Type B pancreatic cell (in vitro differentiated cells): ENCODE measurements around the gene RTN3. TPM values are rescaled to one million over a fixed set of nuclear protein-coding genes. Genes with fewer than 3 reads are reported as not detected.

Experiments
- DNase-seq: peaks from one replicate; pipeline ENCODE4 v3.0.0; 2021; ENCODE audit warnings: mixed read lengths; ENCODE audit not compliant: unreplicated experiment; ENCODE audit errors: extremely low spot score
- H3K27ac Mint-ChIP-seq: 2 replicates; pipeline ENCODE4 v1.8.0; 2021; ENCODE audit warnings: mild to moderate bottlenecking, mixed read lengths
- H3K27me3 Mint-ChIP-seq: 2 replicates; pipeline ENCODE4 v1.8.0; 2021; ENCODE audit warnings: mixed read lengths
- H3K36me3 Mint-ChIP-seq: 2 replicates; pipeline ENCODE4 v1.8.0; 2021; ENCODE audit warnings: mixed read lengths
- H3K4me1 Mint-ChIP-seq: one replicate; pipeline ENCODE4 v1.8.0; 2021; ENCODE audit warnings: mixed read lengths; ENCODE audit not compliant: unreplicated experiment
- H3K4me3 Mint-ChIP-seq: 2 replicates; pipeline ENCODE4 v1.8.0; 2021; ENCODE audit warnings: mild to moderate bottlenecking, mixed read lengths
- H3K9me3 Mint-ChIP-seq: 2 replicates; pipeline ENCODE4 v1.8.0; 2021; ENCODE audit warnings: mixed read lengths
- total RNA-seq: library from RNA; stranded (reverse); gene quantifications from 2 replicates; pipeline ENCODE4 v1.2.1, GENCODE V29; 2021; ENCODE audit warnings: low replicate concordance
- TF ChIP-seq, protein P1 (sequence below): fragments of 200-600 bp; sonication (generic); conservative IDR thresholded peaks from 2 replicates; pipeline ENCODE4 v1.5.0; 2021; ENCODE audit warnings: antibody characterized with exemption, mild to moderate bottlenecking

RTN3 gene
- total RNA-seq, 1 donor from 2014 or later, result 95.0 TPM

DNA sequence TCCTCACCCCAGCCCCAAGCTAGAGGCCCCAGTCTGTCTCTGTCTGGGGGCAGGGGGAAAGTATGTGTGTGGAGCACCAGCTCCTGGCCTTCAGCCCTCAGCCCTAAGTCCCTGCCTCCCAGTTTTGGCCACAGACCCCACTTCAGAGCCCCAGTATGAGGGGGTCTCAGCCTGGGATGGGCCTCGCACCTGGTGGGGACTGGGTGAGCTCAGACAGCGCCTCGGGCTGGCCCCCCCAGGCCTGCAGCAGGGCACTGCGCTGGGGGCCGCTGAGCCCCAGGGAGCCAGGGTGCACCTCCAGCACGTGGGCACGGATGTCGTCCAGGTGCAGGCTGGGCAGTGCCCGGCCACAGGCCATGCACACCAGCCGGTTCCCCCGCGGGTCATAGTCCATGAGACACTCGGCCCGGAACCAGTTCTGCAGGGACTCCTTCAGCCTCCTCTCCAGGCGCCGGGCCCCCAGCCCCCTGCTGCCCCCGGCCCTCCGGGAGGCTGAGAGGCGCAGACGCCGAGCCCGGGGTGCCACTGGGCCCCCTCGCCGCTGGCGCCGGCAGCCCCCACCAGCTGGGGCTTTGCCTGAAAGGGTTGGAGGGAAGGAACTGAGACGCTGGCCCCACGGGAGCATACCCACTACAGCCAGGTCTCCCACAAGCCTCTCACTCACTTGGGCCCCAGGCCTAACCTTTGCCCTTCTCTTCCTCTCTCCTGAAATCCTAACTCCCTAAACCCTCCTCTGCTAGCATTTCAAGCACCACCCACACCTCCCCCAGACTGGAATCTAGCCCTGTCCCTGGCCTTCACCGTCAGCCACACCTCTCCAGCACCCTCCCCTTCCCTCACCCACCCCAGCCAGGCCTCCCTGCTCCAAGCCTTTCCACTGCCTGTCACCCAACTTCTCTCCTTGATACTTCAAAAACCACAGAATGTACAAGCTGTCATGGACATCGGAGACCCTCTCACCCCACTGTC lies 83.7 kb downstream of the RTN3 start:
- Mint-ChIP-seq H3K4me1 (peaks cover 23% of the 10 kb centered on the region), H3K27ac (peak overlapping the region; percentile 74), H3K4me3 (peak overlapping the region; percentile 72), H3K27me3 (peaks cover 5% of the 10 kb centered on the region), H3K9me3 (no peaks in the 10 kb centered on the region), H3K36me3 (peaks cover 7% of the 10 kb centered on the region)
- TF ChIP-seq, protein P1, sequence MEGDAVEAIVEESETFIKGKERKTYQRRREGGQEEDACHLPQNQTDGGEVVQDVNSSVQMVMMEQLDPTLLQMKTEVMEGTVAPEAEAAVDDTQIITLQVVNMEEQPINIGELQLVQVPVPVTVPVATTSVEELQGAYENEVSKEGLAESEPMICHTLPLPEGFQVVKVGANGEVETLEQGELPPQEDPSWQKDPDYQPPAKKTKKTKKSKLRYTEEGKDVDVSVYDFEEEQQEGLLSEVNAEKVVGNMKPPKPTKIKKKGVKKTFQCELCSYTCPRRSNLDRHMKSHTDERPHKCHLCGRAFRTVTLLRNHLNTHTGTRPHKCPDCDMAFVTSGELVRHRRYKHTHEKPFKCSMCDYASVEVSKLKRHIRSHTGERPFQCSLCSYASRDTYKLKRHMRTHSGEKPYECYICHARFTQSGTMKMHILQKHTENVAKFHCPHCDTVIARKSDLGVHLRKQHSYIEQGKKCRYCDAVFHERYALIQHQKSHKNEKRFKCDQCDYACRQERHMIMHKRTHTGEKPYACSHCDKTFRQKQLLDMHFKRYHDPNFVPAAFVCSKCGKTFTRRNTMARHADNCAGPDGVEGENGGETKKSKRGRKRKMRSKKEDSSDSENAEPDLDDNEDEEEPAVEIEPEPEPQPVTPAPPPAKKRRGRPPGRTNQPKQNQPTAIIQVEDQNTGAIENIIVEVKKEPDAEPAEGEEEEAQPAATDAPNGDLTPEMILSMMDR, result no peak
- peak; percentile 71 for DNase-seq

DNA sequence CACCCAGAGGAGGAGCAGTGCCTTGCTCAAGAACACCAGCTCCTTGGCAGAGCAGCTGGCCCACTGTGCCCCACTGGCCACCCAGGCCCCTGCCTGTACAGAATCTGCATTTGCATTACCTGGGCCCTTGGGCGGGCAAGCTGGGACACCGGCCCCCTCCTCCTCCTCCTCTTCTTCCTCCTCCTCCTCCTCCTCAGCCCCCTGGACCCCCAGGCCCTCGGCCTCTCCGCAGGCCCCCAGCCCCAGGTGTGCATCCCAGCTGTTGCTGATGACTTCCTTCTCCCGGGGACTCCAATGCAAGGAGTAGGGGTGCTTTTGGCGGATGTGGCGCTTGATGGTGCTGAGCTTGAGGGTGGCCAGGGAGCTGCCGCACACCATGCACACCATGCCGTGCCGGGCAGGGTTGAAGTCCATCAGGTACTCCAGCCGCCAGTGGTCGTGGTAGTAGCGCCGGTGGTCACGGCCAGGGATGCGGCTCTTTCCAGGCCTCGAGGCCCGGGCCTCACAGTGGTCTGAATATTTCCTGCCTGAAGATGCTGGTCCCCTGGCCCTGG lies 84.5 kb downstream of the RTN3 start:
- peaks cover 13% of the 10 kb centered on the region for H3K27me3 Mint-ChIP-seq
- peaks cover 7% of the 10 kb centered on the region for H3K36me3 Mint-ChIP-seq
- peak overlapping the region; percentile 74 for H3K27ac Mint-ChIP-seq
- no peaks in the 10 kb centered on the region for H3K9me3 Mint-ChIP-seq
- DNase-seq, result no peak
- peak overlapping the region; percentile 96 for H3K4me3 Mint-ChIP-seq
- TF ChIP-seq, protein P1, result no peak
- H3K4me1 Mint-ChIP-seq, result peaks cover 23% of the 10 kb centered on the region

DNA sequence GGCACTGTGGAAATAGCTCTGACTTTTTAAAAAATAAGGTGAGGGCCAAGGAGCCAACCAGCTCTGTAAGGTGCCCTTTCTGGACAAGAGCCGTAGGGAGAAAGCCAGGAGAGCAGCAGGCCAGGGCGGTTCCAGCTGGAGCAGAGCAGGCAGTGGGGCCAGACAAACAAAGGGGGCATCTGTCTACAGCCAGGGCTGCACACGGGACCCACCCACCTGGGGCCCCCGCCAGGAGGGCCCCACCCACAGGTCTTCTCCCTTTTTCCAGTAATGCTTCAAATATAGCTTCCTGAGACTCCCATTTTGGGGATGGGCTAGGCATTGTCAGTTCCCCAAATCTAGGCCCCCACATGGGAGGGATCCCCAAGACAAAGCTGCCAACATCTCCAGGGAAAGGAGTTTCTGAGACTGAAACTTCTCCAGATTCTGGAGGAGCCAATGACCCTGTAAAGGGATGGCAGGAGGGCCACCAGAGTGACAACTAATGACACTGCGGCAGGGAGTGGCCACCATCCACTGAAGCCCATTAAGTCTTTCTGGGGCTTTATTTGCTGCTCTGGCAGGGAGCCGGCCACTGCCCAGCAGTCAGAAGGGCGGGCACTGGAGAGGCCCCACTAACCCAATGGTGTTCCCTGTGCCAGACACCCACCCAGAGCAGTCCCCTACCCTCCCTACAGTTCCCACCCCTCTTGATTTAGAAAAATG lies 85.4 kb downstream of the RTN3 start:
- Mint-ChIP-seq H3K4me1 (peaks cover 28% of the 10 kb centered on the region), H3K9me3 (no peaks in the 10 kb centered on the region), H3K4me3 (peak overlapping the region; percentile 96), H3K27ac (peak overlapping the region; percentile 7), H3K36me3 (peaks cover 7% of the 10 kb centered on the region), H3K27me3 (peaks cover 19% of the 10 kb centered on the region)
- TF ChIP-seq, protein P1, result no peak
- DNase-seq, result no peak

DNA sequence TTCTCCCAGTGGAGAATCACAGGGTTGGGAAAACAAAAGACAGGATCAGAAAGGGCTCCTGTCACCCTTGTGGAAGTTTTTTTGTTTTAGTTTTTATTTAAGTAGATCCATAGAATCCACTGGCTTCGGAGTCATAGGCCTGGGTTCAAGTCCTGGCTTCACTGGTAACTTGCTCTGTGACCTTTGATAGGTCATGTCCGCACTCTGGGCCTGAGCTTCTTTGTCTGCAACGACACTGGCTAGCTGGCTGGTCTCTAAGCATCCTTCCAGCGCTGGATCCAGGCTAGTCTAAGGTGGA lies 85.9 kb downstream of the RTN3 start:
- H3K27me3 Mint-ChIP-seq, result peaks cover 20% of the 10 kb centered on the region

DNA sequence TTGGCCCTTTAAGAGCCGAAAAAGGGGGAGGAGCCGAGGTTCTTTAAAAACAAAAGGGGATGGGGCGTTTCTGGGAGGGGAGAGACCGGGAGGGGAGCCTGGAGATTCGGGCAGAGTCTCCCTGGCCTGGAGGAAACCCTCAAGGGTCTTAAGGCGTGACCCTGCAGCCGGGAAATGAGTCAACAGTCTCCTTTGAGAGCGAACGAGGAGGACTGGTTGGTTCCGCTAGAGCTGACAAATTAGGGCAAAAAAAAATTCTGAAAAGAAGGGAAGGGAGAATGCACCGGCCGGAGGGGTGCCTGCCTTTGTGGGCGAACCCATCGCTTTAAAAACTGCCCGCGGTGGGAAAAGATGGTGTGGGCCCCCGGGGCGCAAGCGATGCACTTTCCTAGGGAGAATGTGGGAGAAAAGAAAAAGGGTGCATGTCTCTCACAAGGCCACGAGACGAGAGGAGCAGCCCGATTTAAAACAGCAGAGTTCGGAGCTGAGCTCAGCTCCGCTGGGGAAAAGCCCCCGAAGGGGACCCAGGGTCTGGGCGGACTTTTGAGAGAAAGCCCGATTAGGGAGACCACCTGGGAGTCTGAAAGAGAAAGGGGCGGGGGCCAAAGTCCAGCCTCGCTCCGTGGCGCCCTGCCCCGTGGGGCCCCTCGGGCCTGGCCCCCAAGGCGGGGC lies 86.4 kb downstream of the RTN3 start:
- peaks cover 4% of the 10 kb centered on the region for H3K36me3 Mint-ChIP-seq
- DNase-seq, result no peak
- peak overlapping the region; percentile 93 for H3K27ac Mint-ChIP-seq
- peaks cover 22% of the 10 kb centered on the region for H3K27me3 Mint-ChIP-seq
- H3K4me1 Mint-ChIP-seq, result peaks cover 22% of the 10 kb centered on the region
- H3K9me3 Mint-ChIP-seq, result no peaks in the 10 kb centered on the region
- H3K4me3 Mint-ChIP-seq, result peak overlapping the region; percentile 96
- TF ChIP-seq, protein P1, result no peak

More for the DNA sequence above, 85.9 kb downstream of the RTN3 start:
- H3K4me3 Mint-ChIP-seq, result peak overlapping the region; percentile 96
- no peak for DNase-seq
- H3K36me3 Mint-ChIP-seq, result peaks cover 4% of the 10 kb centered on the region
- TF ChIP-seq, protein P1, result no peak
- peak overlapping the region; percentile 93 for H3K27ac Mint-ChIP-seq
- H3K4me1 Mint-ChIP-seq, result peaks cover 24% of the 10 kb centered on the region
- no peaks in the 10 kb centered on the region for H3K9me3 Mint-ChIP-seq
